Measurements from ENCODE around the gene JPH2. TPM values are rescaled to one million over a fixed set of nuclear protein-coding genes. Genes with fewer than 3 reads are reported as not detected.

The JPH2 gene
- total RNA-seq, 2 experiments from 2014 or later, result not detected

- Mint-ChIP-seq H3K36me3 (no peaks in the 10 kb centered on the region), H3K4me1 (ENCODE audit: low read depth) (no peaks in the 10 kb centered on the region), H3K27me3 (peaks cover 31% of the 10 kb centered on the region), H3K4me3 (no peak overlapping the region), H3K9me3 (peaks cover 1% of the 10 kb centered on the region), H3K27ac (no peak overlapping the region)
- intact Hi-C loops (cut with micrococcal nuclease), result no loop called here
- no peak for DNase-seq
- ChIA-PET CTCF (interaction anchor here (1.7 kb wide), 1 partner anchor 19 kb away, joined by 6 read pairs; no protein-coding TSS in a partner anchor), POLR2A (no interaction called here)
Measured at GRCh38 chr20:44170816-44171410, 16.1 kb downstream of the JPH2 start.

DNA sequence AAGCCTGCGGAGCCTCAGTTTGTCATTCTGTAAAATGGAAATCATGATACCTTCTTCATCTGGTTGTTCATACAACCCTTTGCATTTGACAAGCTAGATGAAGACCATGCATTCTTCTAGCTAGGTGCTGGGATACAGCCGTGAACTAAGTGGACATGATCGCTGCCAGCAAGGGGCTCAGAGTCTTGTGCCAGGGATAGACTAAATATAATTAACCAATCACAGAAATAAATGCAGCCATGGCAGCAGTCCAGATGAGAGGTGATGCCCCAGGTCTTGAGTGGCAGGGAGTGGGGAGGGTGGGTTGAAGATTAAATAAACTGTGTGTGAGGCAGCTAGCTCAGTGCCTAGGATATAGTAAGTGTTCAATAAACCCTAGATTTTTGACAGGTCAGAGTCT is 19.3 kb downstream of the JPH2 start:
- peaks cover 43% of the 10 kb centered on the region for H3K27me3 Mint-ChIP-seq
- no peak for DNase-seq
- ChIA-PET CTCF (no interaction called here), POLR2A (no interaction called here)
- no peaks in the 10 kb centered on the region for H3K36me3 Mint-ChIP-seq
- no peak overlapping the region for H3K27ac Mint-ChIP-seq
- peaks cover 1% of the 10 kb centered on the region for H3K9me3 Mint-ChIP-seq
- no peak overlapping the region for H3K4me3 Mint-ChIP-seq
- intact Hi-C loops (cut with micrococcal nuclease), result no loop called here
- H3K4me1 Mint-ChIP-seq (ENCODE audit: low read depth), result no peaks in the 10 kb centered on the region

DNA sequence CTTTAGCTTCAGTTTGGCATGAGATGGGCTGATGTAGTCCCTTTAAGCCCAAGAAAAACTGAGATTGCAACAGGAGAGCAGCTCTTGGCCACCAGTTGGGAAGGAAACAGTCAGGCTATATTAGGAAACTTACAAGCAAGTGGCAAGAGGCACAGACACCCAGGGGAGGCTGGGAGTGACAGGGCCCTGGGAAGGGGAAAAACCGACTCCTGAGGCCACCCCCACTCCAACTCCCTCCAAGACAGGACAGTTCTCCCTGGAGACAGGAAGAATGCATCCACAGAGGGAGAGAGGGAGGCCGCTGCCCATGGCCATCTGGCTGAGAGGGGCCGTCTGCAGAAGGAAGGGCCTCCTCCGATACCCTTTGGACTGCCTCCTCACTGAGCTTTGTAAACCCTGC is 20.5 kb downstream of the JPH2 start:
- peaks cover 1% of the 10 kb centered on the region for H3K9me3 Mint-ChIP-seq
- H3K27ac Mint-ChIP-seq, result no peak overlapping the region
- intact Hi-C loops (cut with micrococcal nuclease), result no loop called here
- H3K27me3 Mint-ChIP-seq, result peaks cover 38% of the 10 kb centered on the region
- no peaks in the 10 kb centered on the region for H3K36me3 Mint-ChIP-seq
- no peaks in the 10 kb centered on the region for H3K4me1 Mint-ChIP-seq (ENCODE audit: low read depth)
- DNase-seq, result no peak
- H3K4me3 Mint-ChIP-seq, result no peak overlapping the region
- CTCF ChIA-PET, result no interaction called here
- POLR2A ChIA-PET, result no interaction called here

- intact Hi-C loops (cut with micrococcal nuclease), result no loop called here
- Mint-ChIP-seq H3K27ac (no peak overlapping the region), H3K4me1 (ENCODE audit: low read depth) (no peaks in the 10 kb centered on the region), H3K27me3 (peaks cover 39% of the 10 kb centered on the region), H3K9me3 (peaks cover 1% of the 10 kb centered on the region), H3K4me3 (no peak overlapping the region), H3K36me3 (no peaks in the 10 kb centered on the region)
- ChIA-PET CTCF (no interaction called here), POLR2A (no interaction called here)
- no peak for DNase-seq
Measured at GRCh38 chr20:44166008-44166407, 21.0 kb downstream of the JPH2 start.

DNA sequence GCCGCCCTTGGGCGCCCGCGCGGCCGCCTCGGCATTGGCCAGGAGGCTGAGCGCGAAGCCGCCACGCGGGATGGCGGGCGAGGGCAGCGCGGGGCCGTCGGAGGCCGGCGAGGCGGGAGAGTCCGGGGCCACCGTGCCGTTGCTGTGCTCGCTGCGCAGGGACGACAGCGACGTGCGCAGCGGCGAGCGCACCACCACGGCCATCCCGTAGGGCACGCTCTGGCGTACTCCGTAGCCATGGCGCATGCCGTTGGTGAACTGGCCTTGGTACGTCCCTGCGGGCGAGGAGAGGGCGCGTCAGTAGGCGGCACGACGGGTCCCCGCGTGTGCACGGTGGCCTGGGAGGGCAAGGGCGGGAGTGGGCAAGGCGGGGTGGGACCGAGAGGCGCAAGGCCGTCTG is 26.9 kb downstream of the JPH2 start:
- Mint-ChIP-seq H3K36me3 (no peaks in the 10 kb centered on the region), H3K27ac (no peak overlapping the region), H3K4me3 (no peak overlapping the region), H3K9me3 (peaks cover 2% of the 10 kb centered on the region), H3K4me1 (ENCODE audit: low read depth) (no peaks in the 10 kb centered on the region), H3K27me3 (peaks cover 26% of the 10 kb centered on the region)
- no peak for DNase-seq
- intact Hi-C loops (cut with micrococcal nuclease), result no loop called here
- POLR2A ChIA-PET, result no interaction called here
- CTCF ChIA-PET, result no interaction called here

DNA sequence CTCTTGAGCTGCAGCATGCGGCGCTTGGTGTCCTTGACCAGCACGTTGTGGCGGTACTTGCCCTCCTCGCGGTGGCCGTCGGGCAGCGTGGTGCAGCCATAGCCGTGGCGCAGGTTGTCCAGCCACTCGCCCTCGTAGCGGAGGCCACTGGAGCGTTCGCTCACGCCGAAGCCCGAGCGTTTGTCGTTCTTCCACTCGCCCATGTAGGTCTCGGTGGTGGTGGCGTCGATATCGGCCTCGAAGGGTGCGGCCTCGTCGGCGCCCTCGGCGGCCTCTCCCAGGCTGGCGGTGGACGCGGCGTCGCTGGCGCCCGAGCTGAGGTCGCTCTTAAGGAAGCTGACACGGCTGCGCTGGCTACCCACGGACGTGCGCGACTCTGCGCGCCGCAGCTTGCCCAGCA is 27.3 kb downstream of the JPH2 start:
- POLR2A ChIA-PET, result no interaction called here
- Mint-ChIP-seq H3K9me3 (peaks cover 2% of the 10 kb centered on the region), H3K27ac (no peak overlapping the region), H3K4me1 (ENCODE audit: low read depth) (no peaks in the 10 kb centered on the region), H3K4me3 (no peak overlapping the region), H3K36me3 (no peaks in the 10 kb centered on the region), H3K27me3 (peaks cover 26% of the 10 kb centered on the region)
- intact Hi-C loops (cut with micrococcal nuclease), result no loop called here
- DNase-seq, result no peak
- CTCF ChIA-PET, result no interaction called here

DNA sequence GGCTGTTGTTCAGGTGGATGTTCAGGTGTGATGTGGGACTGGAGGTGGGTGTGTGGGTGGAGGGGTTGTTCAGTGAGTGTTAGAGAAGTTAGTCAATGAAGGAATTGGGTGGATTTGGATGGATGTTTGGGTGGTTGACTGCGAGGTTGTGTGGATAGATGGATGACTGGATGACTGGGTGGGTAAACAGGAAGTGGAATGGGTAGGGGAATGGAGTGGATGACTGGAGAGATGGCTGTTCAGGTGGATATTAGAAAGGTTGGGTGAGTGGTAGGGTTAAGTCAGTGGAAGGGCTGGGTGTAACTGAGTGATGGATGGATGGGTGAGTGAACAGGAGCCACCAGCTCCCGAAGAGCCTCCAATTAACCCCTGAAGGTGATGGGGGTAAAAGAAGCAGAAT is 27.9 kb downstream of the JPH2 start:
- intact Hi-C loops (cut with micrococcal nuclease), result no loop called here
- Mint-ChIP-seq H3K4me3 (no peak overlapping the region), H3K4me1 (ENCODE audit: low read depth) (no peaks in the 10 kb centered on the region), H3K27ac (no peak overlapping the region), H3K36me3 (no peaks in the 10 kb centered on the region), H3K9me3 (peaks cover 2% of the 10 kb centered on the region), H3K27me3 (peaks cover 26% of the 10 kb centered on the region)
- POLR2A ChIA-PET, result no interaction called here
- DNase-seq, result no peak
- CTCF ChIA-PET, result no interaction called here

- intact Hi-C loops (cut with micrococcal nuclease), result no loop called here
- Mint-ChIP-seq H3K27ac (no peak overlapping the region), H3K4me3 (no peak overlapping the region), H3K36me3 (no peaks in the 10 kb centered on the region), H3K27me3 (peaks cover 16% of the 10 kb centered on the region), H3K9me3 (peaks cover 2% of the 10 kb centered on the region), H3K4me1 (ENCODE audit: low read depth) (peaks cover 10% of the 10 kb centered on the region)
- ChIA-PET CTCF (no interaction called here), POLR2A (no interaction called here)
- DNase-seq, result no peak
Measured at GRCh38 chr20:44157061-44157460, 29.9 kb downstream of the JPH2 start.

GRCh38 chr20:44154521-44155001 is 32.4 kb downstream of the JPH2 start:
- Mint-ChIP-seq H3K9me3 (peaks cover 2% of the 10 kb centered on the region), H3K27me3 (peaks cover 8% of the 10 kb centered on the region), H3K4me3 (no peak overlapping the region), H3K36me3 (no peaks in the 10 kb centered on the region), H3K4me1 (ENCODE audit: low read depth) (peaks cover 10% of the 10 kb centered on the region), H3K27ac (no peak overlapping the region)
- ChIA-PET CTCF (interaction anchor here (0.9 to 1.1 kb wide), 2 partner anchors 35 to 38 kb away, joined by 3 to 6 read pairs; no protein-coding TSS in a partner anchor), POLR2A (no interaction called here)
- no peak for DNase-seq
- intact Hi-C loops (cut with micrococcal nuclease), result no loop called here

- CTCF ChIA-PET, result interaction anchor here (1.7 kb wide), 1 partner anchor 157 kb away, joined by 4 read pairs; the partner anchor contains the start of gene FITM2
- Mint-ChIP-seq H3K27me3 (peaks cover 2% of the 10 kb centered on the region), H3K27ac (peak overlapping the region; percentile 36), H3K4me1 (ENCODE audit: low read depth) (peaks cover 10% of the 10 kb centered on the region), H3K9me3 (no peaks in the 10 kb centered on the region), H3K4me3 (no peak overlapping the region), H3K36me3 (no peaks in the 10 kb centered on the region)
- POLR2A ChIA-PET, result no interaction called here
- intact Hi-C loops (cut with micrococcal nuclease), result no loop called here
- DNase-seq, result peak; percentile 33
Measured at GRCh38 chr20:44153636-44154043, 33.3 kb downstream of the JPH2 start.

DNA sequence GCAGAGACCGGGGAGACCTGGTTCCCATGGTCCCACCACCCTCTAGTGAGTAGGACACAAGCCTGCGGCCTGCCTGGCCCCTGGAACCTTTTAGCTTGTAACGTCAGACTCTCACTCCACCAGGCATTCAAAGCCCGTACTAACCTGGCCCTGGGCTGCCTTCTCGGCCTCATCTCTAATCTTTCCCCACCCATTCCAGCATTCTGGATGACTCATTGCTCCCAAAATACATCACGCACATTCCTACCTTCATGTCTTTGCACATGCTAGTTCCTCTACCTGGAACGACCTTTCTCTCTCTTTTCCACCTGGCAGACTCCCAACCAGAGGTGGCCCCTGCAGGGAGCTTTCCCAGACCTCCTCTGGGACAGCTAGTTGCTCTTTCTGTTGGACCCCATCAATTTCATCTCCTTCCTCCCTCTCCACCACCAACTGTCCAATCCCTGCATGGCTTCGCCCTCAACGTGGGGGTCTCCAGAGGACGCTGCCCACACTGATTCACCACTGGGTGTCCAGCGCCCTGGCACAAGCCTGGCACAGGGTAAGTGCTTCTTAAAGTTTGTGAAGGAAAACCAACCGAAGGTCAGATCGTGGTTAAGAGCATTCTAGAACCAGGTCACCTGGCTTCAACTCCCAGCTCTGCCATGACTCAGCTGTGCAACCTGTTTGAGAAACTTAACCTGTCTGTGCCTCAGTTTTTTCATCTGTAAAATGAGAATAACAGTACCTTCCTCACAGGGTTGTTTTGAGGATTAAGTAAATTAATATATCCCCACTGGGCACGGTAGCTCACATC is 35.2 kb downstream of the JPH2 start:
- Mint-ChIP-seq H3K9me3 (no peaks in the 10 kb centered on the region), H3K4me3 (no peak overlapping the region), H3K4me1 (ENCODE audit: low read depth) (peaks cover 10% of the 10 kb centered on the region), H3K27ac (no peak overlapping the region), H3K36me3 (no peaks in the 10 kb centered on the region), H3K27me3 (no peaks in the 10 kb centered on the region)
- no peak for DNase-seq
- POLR2A ChIA-PET, result no interaction called here
- intact Hi-C loops (cut with micrococcal nuclease), result no loop called here
- CTCF ChIA-PET, result interaction anchor here (0.8 to 1.1 kb wide), 2 partner anchors 35 to 38 kb away, joined by 3 read pairs; no protein-coding TSS in a partner anchor

- DNase-seq, result no peak
- Mint-ChIP-seq H3K36me3 (no peaks in the 10 kb centered on the region), H3K9me3 (no peaks in the 10 kb centered on the region), H3K4me1 (ENCODE audit: low read depth) (no peaks in the 10 kb centered on the region), H3K27ac (no peak overlapping the region), H3K27me3 (peaks cover 2% of the 10 kb centered on the region), H3K4me3 (no peak overlapping the region)
- ChIA-PET POLR2A (no interaction called here), CTCF (no interaction called here)
- intact Hi-C loops (cut with micrococcal nuclease), result no loop called here
Measured at GRCh38 chr20:44146272-44146671, 40.7 kb downstream of the JPH2 start.
